ENCODE measurements around the gene CHRDL1. TPM values are rescaled to one million over a fixed set of nuclear protein-coding genes. Genes with fewer than 3 reads are reported as not detected.
"Not testable (repeated sequence)": the region's sequence is repeated elsewhere in the genome, so short reads cannot be mapped to it uniquely, and the experiment has no call there.

Gene CHRDL1
- polyA plus RNA-seq, 3 donors, result 9.8 to 13.3 (median 12.9) TPM

- no peak for DNase-seq (ENCODE audit: extremely low read depth in 1 of 11, low read depth in 9 of 11, low spot score in 4 of 11)
These were observed 119.7 kb downstream of the CHRDL1 start for GRCh38 chrX:110675886-110676285.

GRCh38 chrX:110671068-110671803, 124.4 kb downstream of the CHRDL1 start:
- no peak for DNase-seq (ENCODE audit: extremely low read depth in 1 of 11, low read depth in 9 of 11, low spot score in 4 of 11)

GRCh38 chrX:110669572-110669971, 126.0 kb downstream of the CHRDL1 start:
- no peak for DNase-seq (ENCODE audit: extremely low read depth in 1 of 11, low read depth in 9 of 11, low spot score in 4 of 11)

- no peak for DNase-seq (ENCODE audit: extremely low read depth in 1 of 11, low read depth in 9 of 11, low spot score in 4 of 11)
These were observed 127.9 kb downstream of the CHRDL1 start for GRCh38 chrX:110667706-110668105.

GRCh38 chrX:110665223-110666002, 130.2 kb downstream of the CHRDL1 start:
- peak in 2 of 11 donors; percentile 7 to 17 for DNase-seq (ENCODE audit: extremely low read depth in 1 of 11, low read depth in 9 of 11, low spot score in 4 of 11)

GRCh38 chrX:110657073-110657472, 138.5 kb downstream of the CHRDL1 start:
- no peak for DNase-seq (ENCODE audit: extremely low read depth in 1 of 11, low read depth in 9 of 11, low spot score in 4 of 11)

GRCh38 chrX:110654280-110654679, 141.3 kb downstream of the CHRDL1 start:
- not testable (repeated sequence) for DNase-seq (ENCODE audit: extremely low read depth in 1 of 11, low read depth in 9 of 11, low spot score in 4 of 11)

GRCh38 chrX:110646386-110646785, 149.2 kb downstream of the CHRDL1 start:
- DNase-seq (ENCODE audit: extremely low read depth in 1 of 11, low read depth in 9 of 11, low spot score in 4 of 11), result no peak

Data from renal cortex interstitium (tissue), 11 donors.